HG03066 (cell line): ENCODE results near the gene ABHD14A.

Source experiments
- ATAC-seq: cut with Tn5 transposase; IDR thresholded peaks from one replicate; pipeline ENCODE4 v1.9.1; 2021; ENCODE audit warnings: low read depth; ENCODE audit not compliant: unreplicated experiment

Gene ABHD14A

DNA sequence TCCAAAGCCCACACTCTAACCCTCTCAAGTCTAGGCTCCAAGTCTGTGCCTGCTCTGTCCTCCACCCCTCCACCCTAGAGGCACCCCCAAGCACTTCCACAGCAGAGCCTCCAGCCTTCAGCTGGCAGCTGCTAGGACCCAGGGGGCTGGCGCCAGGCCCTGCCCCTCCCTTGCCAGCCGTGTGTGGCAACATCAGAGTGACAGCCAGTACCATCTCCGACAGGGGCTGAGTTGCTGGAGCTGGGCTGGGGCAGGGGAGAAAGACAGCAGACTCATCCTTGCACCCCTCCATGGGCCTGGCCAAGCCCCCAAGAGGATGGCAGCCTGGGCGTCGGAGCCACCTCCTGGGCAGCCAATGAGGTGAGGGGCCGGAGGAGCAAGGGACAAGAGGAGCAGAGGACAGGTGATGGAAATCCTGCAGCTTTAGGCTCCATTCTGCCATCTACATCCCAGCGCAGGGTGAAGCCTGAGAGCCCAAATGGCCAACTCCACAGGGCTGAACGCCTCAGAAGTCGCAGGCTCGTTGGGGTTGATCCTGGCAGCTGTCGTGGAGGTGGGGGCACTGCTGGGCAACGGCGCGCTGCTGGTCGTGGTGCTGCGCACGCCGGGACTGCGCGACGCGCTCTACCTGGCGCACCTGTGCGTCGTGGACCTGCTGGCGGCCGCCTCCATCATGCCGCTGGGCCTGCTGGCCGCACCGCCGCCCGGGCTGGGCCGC is 19.5 kb upstream of the ABHD14A start, which contains the start of gene GPR62:
Gene GPR62 (plus strand): TSS at position 207 of the 718 bp plus-strand sequence. CDS start 272 bp downstream, at position 479.
- no peak for ATAC-seq

DNA sequence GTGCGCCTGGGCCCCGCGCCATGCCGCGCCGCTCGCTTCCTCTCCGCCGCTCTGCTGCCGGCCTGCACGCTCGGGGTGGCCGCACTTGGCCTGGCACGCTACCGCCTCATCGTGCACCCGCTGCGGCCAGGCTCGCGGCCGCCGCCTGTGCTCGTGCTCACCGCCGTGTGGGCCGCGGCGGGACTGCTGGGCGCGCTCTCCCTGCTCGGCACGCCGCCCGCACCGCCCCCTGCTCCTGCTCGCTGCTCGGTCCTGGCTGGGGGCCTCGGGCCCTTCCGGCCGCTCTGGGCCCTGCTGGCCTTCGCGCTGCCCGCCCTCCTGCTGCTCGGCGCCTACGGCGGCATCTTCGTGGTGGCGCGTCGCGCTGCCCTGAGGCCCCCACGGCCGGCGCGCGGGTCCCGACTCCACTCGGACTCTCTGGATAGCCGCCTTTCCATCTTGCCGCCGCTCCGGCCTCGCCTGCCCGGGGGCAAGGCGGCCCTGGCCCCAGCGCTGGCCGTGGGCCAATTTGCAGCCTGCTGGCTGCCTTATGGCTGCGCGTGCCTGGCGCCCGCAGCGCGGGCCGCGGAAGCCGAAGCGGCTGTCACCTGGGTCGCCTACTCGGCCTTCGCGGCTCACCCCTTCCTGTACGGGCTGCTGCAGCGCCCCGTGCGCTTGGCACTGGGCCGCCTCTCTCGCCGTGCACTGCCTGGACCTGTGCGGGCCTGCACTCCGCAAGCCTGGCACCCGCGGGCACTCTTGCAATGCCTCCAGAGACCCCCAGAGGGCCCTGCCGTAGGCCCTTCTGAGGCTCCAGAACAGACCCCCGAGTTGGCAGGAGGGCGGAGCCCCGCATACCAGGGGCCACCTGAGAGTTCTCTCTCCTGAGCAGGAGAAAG is 18.7 kb upstream of the ABHD14A start:
- ATAC-seq: no peak

DNA sequence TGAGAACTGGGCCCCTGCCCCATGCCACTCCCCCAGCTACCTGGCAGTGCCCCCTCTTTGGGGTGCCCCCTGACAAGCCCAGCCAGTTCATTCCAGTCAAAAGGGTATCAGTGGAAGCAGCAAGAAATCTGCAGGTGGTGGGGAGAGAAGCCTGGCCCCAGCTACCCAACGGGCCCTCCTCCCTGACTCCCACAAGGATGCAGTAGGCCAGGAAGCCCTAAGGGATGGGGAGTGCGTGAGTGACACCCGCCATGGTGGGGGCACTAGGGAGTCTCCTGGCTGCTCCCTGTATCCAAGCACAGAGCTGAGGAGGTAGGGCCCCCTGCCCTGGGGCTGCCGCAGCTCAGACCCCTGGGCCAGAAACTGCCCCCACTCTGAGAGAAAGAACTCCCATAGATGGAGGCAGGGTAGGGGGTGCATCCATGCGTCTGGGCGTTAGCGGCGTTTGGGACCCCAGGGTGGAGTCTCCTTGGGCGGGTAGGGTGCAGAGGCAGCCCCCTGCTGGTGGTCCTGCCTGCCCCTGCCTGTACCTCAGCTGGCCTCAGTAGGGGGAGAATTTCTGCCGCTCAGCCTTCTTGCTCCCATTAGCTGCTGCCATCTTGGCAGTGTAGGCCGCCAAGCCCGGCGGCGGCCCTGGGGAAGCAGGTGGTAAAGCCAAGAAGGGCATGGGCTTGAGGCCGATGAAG is 17.2 kb upstream of the ABHD14A start:
- ATAC-seq: no peak

DNA sequence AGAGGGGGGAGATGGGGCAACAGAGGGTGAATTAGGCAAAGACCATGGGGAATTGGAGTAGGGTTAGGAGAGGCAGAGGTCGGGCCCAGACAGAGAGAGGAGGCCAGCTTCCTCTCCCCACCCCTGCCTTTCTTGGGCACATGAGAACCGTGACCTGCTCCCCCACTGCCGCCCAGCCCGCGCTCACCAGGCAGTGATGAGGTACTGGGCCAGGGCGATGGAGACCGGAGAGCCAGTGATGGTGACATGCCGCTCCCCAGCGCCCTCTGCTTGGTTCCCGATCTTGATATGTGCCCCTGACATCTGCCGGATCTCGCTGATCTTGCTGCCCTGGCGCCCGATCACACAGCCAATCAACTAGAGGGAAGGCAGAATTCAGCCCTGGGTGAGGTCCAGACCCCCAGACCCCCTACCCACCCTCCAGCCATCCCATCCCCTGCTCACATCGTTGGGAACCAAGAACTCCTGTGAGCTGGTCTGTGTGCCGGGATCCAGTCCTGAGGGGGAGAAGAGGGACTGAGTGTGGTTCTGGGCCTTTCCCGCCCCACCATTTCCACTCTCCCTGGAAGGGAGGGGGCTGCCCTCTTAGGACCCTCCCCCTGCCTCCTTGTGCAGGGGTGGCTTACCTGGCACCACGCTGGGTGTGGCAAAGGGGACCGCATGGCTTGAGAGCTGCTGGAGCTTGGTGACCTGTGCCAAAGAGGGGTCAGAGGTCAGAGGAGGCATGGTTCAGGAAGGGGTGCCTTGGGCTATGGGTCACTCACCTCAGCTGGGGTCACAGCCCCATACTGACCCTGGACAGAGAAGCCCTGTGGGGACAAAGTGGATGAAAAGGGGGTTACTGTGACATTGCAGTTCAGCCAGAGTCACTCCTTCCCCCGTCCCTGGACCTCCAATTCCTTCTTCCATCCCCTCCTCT is 16.0 kb upstream of the ABHD14A start:
- ATAC-seq: no peak

DNA sequence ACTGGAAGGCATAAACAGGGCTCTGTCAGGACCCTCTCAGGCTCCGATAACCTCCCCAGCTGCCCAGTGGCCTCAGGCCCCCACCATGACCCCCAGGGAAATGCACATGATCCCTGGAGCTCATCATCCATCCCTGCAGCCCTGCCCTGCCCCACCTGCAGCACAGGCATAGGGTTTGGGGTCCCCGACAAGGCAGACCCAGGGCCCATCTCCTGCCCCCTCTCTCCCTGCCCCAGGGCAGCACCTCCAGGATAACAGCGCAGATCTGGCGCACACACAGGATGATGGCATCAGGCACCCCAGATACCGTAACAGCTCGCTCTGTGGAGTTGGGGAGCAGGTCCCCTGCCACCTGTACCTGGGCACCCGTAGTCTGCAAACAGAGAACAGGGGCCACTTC is 15.2 kb upstream of the ABHD14A start:
- no peak for ATAC-seq

DNA sequence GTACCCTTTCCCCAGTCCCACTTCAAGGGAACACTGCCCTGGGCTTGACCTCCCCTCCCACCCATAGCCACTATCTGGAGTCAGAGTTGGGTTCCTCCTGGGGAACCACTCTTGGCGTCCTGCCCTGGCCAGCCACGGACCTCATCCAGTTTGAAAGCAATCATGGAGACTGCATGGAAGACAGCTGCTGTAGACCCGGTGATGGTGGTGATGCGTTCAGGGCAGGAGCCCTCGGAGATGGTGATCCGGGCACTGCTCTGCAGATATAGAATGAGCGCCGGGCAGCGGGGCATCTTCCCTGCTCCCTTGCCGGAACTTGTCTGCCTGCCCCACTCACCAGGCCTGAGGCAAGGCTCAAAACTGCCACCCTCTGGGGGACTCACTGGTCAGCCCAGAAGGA is 14.5 kb upstream of the ABHD14A start:
- ATAC-seq: no peak

DNA sequence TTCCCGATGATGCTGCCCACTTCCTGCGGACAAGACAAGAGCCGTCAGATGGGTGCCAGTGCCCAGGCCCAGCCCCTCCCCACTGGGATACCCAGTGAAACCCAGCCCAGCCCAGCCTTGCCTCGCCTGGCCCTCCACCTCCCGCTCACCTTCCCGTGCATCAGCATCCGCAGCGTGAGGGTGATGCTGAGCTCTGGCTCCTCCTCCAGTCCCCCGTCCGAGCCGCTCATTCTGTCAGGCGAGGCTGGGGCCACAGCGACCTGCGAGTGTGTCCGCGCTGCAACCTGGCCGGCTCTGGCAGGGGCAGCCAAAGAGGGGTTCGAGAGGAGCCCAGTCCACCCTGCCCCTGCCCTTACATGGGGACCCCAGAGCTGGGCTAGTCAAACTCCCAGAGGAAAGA is 13.9 kb upstream of the ABHD14A start:
- no peak for ATAC-seq

DNA sequence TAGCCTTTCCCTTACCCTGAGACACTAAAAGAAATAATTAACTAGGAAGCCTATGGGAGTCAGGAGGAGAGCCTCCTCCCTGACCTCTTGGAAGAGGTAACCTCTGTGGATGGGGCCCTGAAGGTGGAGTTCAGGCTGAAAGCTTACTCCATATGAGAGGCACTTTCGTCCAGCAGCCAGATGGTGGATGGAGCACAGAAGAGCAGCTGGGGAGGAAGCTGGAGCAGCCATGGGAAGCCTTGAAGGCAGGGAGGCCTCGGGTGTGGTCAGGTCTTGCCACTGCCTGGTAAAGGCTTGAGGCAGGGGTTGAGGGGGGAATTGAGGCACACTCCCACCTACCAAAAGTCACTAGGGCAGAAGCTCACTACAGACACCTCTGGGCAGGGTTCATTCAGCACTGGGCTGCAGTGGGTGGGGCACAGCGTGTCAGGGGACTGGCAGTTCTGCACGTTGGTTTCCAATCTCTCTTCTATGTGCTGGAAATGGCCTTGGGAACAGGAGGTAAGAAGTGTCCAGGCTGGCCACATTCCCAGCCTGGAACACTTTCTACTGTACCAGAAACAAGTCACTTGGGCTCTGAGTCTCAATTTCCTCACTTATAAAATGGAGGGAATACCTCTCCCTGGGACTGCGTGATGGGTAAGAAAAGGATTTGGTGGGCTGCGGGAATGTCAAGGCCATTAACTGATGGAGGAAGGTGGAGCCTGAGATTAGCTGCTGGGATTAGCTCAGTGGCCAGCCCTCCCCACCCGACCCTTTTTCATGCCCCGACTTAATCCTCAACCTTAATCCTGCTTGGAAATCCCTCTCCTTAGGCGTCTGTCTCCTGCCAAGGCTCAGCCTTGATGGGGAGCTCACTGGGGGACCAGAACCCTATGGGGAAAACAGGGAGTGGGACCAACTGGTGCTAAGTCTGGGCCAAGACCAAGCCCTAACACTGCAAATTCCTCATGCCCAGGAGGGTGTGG is 13.0 kb upstream of the ABHD14A start:
- ATAC-seq: no peak

DNA sequence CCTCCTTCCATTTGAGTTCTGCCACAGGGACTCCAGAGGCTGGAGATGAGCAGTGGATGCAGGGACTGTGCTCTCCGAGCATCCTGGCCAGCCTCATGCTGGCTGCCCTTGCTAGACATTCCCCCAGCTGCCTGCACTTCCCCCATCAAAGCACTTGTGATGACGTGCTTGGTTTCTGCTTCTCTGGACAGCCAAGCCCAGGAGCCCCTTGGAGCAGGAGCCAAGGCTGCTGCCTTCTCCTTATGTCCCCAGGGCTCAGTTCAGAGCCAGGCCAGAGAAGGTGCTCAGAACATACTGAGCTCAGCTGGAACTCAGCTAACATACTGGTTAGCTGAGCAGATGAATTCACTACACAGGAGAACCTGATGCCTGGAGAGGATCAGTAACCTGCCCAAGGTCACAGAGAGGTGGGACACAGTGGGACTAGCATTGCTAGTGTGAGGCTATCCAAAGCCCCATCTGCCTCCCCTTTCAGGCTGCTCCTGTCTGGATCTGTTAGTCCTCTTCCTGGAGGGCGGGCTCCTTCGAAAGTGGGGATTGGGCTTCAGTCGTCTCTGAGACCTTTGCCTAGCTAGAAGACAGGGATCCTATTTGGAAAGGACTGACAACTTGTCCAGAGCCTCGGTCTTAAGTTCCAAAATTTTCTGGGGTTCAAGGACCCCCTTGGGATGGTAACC is 11.9 kb upstream of the ABHD14A start:
- ATAC-seq: no peak

DNA sequence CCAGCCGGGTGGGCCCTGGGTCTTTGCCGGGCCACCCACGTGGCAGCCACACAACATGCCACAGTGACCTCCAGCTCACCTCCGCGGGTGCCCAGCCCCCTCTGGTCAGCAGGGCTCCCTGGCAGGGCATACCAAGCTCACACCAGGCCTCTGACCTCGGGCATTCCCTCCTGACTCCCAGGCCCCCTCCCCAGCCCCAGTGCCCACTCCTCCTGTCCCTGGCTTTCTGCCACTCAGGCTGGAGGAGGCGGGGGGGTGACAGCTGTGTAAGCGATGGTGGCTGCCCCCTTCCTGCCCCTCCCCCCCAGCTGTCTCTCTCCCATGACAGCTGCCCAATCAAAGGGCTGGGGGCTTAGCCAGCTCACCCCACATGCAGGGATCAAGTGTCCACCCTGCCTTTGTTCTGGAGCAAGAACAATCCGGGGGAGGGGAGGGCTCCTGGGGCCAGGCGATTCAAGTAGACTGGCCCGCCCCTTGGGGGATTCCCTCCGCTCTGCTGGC is 10.9 kb upstream of the ABHD14A start:
- no peak for ATAC-seq

DNA sequence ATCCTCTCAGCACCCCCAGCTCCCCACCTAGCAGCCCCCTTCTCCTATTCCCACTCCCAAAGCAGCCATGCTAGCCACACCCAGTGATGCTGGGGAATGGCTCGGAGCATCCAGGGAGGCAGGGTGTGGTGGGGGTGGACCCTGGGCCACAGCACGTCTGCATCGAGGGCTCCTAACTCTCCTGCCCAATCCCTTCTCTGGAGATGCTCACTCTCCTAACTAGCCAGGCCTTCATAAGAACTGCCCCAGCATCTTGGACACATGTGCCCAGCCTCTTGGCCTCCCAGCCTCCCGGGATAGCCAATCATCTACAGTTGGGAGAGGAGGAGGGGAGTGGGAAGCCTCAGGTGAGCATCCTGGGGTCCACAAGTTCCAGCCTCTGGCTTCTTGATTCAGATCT is 10.3 kb upstream of the ABHD14A start:
- no peak for ATAC-seq

DNA sequence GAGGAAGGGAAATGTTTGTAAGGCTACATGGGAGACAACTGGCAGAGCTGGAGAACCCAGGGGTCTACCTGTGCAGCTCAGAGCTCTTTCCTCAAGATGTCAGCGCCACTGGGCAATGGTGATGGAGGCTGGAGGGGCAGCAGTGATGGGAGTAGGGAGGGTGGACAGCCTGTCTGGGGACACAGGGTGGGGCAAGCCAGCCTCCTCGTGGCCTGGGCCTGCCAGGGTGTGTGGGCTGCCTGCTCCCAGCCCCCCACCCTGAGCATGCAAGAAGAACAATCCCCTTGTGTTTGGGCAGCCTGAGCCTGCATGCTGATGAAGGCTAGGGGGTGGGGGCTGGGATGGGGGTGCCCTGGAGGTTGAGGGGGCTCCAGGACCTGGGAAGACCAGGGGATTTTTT is 8.8 kb upstream of the ABHD14A start:
- ATAC-seq: no peak

DNA sequence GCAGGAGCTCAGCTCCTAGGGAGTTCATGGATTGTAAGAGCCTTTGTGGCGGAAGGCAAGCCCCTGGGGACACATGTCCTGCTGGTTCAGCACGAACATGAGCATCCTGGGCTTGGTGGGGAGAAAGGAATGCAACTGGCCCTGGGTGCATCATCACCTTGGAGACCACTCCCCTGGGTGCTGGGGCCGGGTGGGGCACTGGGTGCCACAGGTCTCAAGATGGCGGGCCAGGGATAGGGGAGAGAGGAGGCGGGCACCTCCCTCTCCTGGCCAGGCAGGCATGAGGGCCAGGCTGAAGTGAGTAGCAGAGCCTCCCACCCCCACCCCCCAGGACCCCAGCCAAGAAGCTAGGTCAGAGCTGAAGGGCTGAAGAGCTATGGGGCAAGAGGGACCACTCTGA is 8.4 kb upstream of the ABHD14A start:
- no peak for ATAC-seq

DNA sequence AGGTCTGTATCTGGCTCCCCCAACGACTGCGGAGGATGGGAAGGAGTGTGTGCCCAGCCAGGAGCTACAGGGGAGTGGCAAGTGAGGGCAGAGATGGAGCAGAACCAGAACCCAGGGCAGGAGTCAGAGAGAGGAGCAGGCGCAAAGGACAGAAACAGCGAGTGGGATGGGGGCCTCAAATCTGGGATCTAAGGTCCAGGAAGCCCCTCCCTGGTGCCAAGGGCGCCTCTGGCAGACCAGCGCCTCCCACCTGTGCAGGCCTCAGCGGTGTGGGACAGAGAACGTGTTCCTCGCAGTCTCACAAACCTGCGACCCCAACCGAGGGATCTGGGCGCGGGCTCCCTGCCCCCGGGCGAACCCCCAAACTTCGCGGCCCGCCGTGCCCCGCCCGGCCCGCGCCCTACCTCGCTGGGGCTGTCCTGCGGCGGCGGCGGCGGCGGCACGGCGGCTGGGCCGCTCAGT is 7.9 kb upstream of the ABHD14A start:
- peak; percentile 20 for ATAC-seq

DNA sequence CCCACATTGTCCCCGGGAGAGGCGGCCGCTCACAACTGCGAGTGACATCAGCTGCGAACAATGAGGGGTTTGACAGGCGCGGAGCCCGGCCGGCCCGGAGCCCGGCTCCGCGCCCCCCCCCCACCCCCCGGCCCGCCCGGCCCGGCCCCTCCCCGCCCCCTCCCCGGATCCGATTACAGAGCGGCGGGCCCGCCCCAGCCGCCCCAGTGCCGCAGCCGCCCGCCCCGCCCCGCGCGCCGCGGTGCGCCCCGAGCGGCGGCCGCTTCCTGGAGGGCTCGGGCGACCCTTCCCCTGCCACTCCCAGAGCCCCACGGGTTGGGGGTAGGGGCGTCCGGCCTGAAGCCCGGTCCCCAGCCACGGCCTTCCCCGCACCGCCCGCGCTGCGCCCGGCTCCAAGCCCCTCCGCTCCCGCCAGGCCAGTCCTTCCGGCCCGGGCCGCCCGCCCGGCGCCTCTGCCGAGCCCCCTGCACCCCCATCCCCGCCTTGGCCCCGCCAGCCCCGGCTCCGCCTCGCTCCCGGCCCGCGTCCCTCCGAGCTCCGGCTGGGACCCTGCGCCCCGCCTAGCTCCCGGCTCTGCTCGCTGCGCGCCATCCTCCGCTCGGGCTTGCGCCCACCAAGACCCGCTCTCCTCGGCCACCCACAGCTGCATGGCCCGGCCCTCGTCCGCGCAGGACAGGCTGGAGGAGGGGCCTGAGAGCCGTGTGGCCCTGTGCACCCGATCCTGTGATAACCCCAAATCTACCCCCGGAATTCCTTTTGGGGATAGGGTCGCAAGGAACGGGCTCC is 7.3 kb upstream of the ABHD14A start, which contains the start of gene PCBP4:
Gene PCBP4 (minus strand): TSS at position 71 of the 786 bp plus-strand sequence. CDS start 6,214 bp downstream, outside the sequence.
- peak; percentile 56 for ATAC-seq

DNA sequence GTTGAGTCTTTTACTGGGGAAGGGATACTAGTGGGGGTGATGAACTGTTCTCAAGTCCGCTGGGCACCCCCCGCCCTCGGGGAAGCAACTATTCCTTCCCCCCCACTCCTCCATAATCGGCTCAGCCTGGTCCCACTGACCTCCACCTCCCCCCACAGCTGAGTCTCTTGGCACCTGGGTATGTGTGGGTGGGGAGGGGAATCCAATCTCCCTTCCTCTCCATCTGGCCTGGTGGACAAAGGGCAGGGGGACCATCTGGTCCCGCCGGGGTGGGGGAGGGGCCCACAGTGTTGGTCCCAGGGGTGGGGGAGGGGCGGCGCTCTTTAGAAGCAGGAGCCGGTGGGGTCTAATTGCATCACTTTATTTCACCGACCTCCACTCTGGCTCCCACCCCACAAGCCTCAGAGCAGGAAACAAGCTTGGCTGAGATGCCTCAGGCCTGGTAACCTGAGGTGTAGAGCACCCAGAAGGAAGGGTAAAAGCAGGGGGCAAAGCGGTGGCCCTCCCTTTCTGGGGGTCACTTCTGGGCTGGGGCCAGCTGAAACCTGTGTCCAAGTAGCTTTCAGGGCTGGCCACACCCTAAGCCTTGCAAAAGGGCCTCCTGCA is 6.6 kb upstream of the ABHD14A start:
- no peak for ATAC-seq
